ENCODE data around the gene SENP1.

DNA sequence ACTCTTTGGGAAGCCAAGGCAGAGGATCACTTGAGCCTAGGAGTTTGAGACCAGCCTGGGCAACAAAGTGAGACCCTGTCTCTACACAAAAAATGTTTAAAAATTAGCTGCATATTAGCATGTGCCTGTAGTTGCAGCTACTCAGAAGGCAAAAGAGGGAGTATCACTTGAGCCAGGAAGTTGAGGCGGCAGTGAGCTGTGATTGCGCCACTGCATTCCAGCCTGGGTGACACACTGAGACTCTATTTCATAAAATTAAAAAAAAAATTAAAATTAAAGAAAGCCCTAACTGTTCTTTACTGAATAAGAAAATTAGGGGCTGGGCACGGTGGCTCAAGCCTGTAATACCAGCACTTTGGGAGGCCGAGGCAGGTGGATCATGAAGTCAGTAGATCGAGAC is 27.0 kb downstream of the SENP1 start:
- TF ChIP-seq, protein P1, sequence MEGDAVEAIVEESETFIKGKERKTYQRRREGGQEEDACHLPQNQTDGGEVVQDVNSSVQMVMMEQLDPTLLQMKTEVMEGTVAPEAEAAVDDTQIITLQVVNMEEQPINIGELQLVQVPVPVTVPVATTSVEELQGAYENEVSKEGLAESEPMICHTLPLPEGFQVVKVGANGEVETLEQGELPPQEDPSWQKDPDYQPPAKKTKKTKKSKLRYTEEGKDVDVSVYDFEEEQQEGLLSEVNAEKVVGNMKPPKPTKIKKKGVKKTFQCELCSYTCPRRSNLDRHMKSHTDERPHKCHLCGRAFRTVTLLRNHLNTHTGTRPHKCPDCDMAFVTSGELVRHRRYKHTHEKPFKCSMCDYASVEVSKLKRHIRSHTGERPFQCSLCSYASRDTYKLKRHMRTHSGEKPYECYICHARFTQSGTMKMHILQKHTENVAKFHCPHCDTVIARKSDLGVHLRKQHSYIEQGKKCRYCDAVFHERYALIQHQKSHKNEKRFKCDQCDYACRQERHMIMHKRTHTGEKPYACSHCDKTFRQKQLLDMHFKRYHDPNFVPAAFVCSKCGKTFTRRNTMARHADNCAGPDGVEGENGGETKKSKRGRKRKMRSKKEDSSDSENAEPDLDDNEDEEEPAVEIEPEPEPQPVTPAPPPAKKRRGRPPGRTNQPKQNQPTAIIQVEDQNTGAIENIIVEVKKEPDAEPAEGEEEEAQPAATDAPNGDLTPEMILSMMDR (IDR thresholded peaks at IDR 0.05): no peak
- TF ChIP-seq POLR2A (IDR thresholded peaks at IDR 0.05): no peak

Measured in Peyer's patch (tissue), 4 donors.